ENCODE results near the gene RBM44. TPM values are rescaled to one million over a fixed set of nuclear protein-coding genes. Genes with fewer than 3 reads are reported as not detected.
A peak's percentile ranks its signal among the peaks of the same experiment; 100 is the strongest.

RBM44 gene
- total RNA-seq, 1 experiment from 2014 or later: 0.94 TPM

- Histone ChIP-seq H3K4me1 (replicated peaks; ENCODE audit: insufficient read depth) (peaks cover 78% of the 10 kb centered on the region), H3K4me3 (no peak overlapping the region), H3F3A (ENCODE audit: insufficient read depth, low read depth) (peaks cover 55% of the 10 kb centered on the region), H3K9me2 (ENCODE audit: insufficient read depth) (no peaks in the 10 kb centered on the region), H3K27ac (peak overlapping the region; percentile 62), H3K27me3 (ENCODE audit: insufficient read depth, low read depth) (no peaks in the 10 kb centered on the region), H3K79me2 (ENCODE audit: low read depth) (peaks cover 58% of the 10 kb centered on the region), H3K9me3 (ENCODE audit: insufficient read depth, low read depth) (no peaks in the 10 kb centered on the region), H3K36me3 (ENCODE audit: low read depth) (no peaks in the 10 kb centered on the region), H3K4me2 (peak overlapping the region; percentile 83), H4K20me1 (ENCODE audit: insufficient read depth) (no peaks in the 10 kb centered on the region), H2AFZ (no peak overlapping the region)
- no peak for DNase-seq
- BruUV-seq (replicated peaks): no TSS peak
- intact Hi-C loops (cut with micrococcal nuclease; ENCODE audit: unreplicated experiment): loop anchor here (10.0 kb wide), 2 partner anchors 167 to 267 kb away; partner anchors contain the start of gene RAB17
- ChIA-PET POLR2A (ENCODE audit: unreplicated experiment) (interaction anchor here (0.6 kb wide), 1 partner anchor 109 kb away, joined by 3 read pairs; no protein-coding TSS in a partner anchor), CTCF (no interaction called here)
- no peak for TF ChIP-seq EZH2 (IDR thresholded peaks at IDR 0.05; ENCODE audit: low read depth)
- TF ChIP-seq CTCF (conservative IDR thresholded peaks at IDR 0.05): no peak
Observed at GRCh38 chr2:237861875-237862527, 63.4 kb downstream of the RBM44 start.

GRCh38 chr2:237862528-237862895, 63.9 kb downstream of the RBM44 start:
- Histone ChIP-seq H3K9me3 (ENCODE audit: insufficient read depth, low read depth) (no peaks in the 10 kb centered on the region), H3K4me1 (replicated peaks; ENCODE audit: insufficient read depth) (peaks cover 83% of the 10 kb centered on the region), H3K79me2 (ENCODE audit: low read depth) (peaks cover 58% of the 10 kb centered on the region), H2AFZ (no peak overlapping the region), H3K27me3 (ENCODE audit: insufficient read depth, low read depth) (no peaks in the 10 kb centered on the region), H3K4me3 (no peak overlapping the region), H3K36me3 (ENCODE audit: low read depth) (no peaks in the 10 kb centered on the region), H4K20me1 (ENCODE audit: insufficient read depth) (no peaks in the 10 kb centered on the region), H3K27ac (no peak overlapping the region), H3F3A (ENCODE audit: insufficient read depth, low read depth) (peaks cover 60% of the 10 kb centered on the region), H3K4me2 (no peak overlapping the region), H3K9me2 (ENCODE audit: insufficient read depth) (no peaks in the 10 kb centered on the region)
- intact Hi-C loops (cut with micrococcal nuclease; ENCODE audit: unreplicated experiment): loop anchor here (10.0 kb wide), 2 partner anchors 168 to 268 kb away; partner anchors contain the start of gene RAB17
- TF ChIP-seq CTCF (conservative IDR thresholded peaks at IDR 0.05) (no peak), EZH2 (IDR thresholded peaks at IDR 0.05; ENCODE audit: low read depth) (no peak)
- CTCF ChIA-PET: no interaction called here
- BruUV-seq (replicated peaks): no TSS peak
- POLR2A ChIA-PET (ENCODE audit: unreplicated experiment): interaction anchor here (0.6 kb wide), 1 partner anchor 109 kb away, joined by 3 read pairs; no protein-coding TSS in a partner anchor
- DNase-seq: no peak

- peaks cover 89% of the 10 kb centered on the region for H3K4me1 ChIP-seq (replicated peaks; ENCODE audit: insufficient read depth)
- H3K36me3 ChIP-seq (ENCODE audit: low read depth): no peaks in the 10 kb centered on the region
- intact Hi-C loops (cut with micrococcal nuclease; ENCODE audit: unreplicated experiment): loop anchor here (10.0 kb wide), 2 partner anchors 168 to 268 kb away; partner anchors contain the start of gene RAB17
- no peak overlapping the region for H2AFZ ChIP-seq
- POLR2A ChIA-PET (ENCODE audit: unreplicated experiment): no interaction called here
- H3K79me2 ChIP-seq (ENCODE audit: low read depth): peaks cover 61% of the 10 kb centered on the region
- peaks cover 66% of the 10 kb centered on the region for H3F3A ChIP-seq (ENCODE audit: insufficient read depth, low read depth)
- no peaks in the 10 kb centered on the region for H3K9me3 ChIP-seq (ENCODE audit: insufficient read depth, low read depth)
- no peak overlapping the region for H3K4me3 ChIP-seq
- CTCF ChIA-PET: no interaction called here
- peak overlapping the region; percentile 82; the same call in 1 of the 2 replicates for H3K27ac ChIP-seq
- no peaks in the 10 kb centered on the region for H4K20me1 ChIP-seq (ENCODE audit: insufficient read depth)
- H3K27me3 ChIP-seq (ENCODE audit: insufficient read depth, low read depth): no peaks in the 10 kb centered on the region
- DNase-seq: no peak
- no TSS peak for BruUV-seq (replicated peaks)
- H3K4me2 ChIP-seq: peak overlapping the region; percentile 69; the same call in 1 of the 2 replicates
- no peaks in the 10 kb centered on the region for H3K9me2 ChIP-seq (ENCODE audit: insufficient read depth)
- TF ChIP-seq EZH2 (IDR thresholded peaks at IDR 0.05; ENCODE audit: low read depth): no peak
- TF ChIP-seq CTCF (conservative IDR thresholded peaks at IDR 0.05): no peak
Observed at GRCh38 chr2:237863102-237863511, 64.5 kb downstream of the RBM44 start.

All from PC-9 (cell line).